Measurements from ENCODE around the gene GRB7. TPM values are rescaled to one million over a fixed set of nuclear protein-coding genes. Genes with fewer than 3 reads are reported as not detected.

GRB7 gene
- total and polyA plus RNA-seq, 10 of the 15 experiments (the other 5 are each of a cell fraction or from before 2014, with no cell fraction given), result 0.05 to 0.34 (median 0.19) TPM; not detected in 4

GRCh38 chr17:39730095-39730921 lies 7.4 kb upstream of the GRB7 start, which contains the start of gene MIEN1 (continued):
- TF ChIP-seq HSF1 (IDR thresholded peaks at IDR 0.05; ENCODE audit: low read depth, low read length) (no peak), BMI1 (IDR thresholded peaks at IDR 0.05; ENCODE audit: borderline replicate concordance) (no peak), SIX5 (IDR thresholded peaks at IDR 0.05; ENCODE audit: low read depth, low read length, severe bottlenecking) (no peak), MEF2B (IDR thresholded peaks at IDR 0.05; ENCODE audit: partially characterized antibody, poor library complexity, severe bottlenecking) (peak; percentile 35), PKNOX1 (IDR thresholded peaks at IDR 0.05) (no peak), BRCA1 (IDR thresholded peaks at IDR 0.05; ENCODE audit: low read depth, low read length) (no peak)

GRCh38 chr17:39732586-39732985 lies 5.2 kb upstream of the GRB7 start:
- ATAC-seq, result no peak
- Histone ChIP-seq H3K4me2 (ENCODE audit: control insufficient read depth, insufficient read depth) (no peak overlapping the region), H3K79me2 (ENCODE audit: control insufficient read depth, insufficient read depth, low read length) (peaks cover 7% of the 10 kb centered on the region), H3K9ac (ENCODE audit: control insufficient read depth, insufficient read depth, low read length) (no peak overlapping the region), H3K27me3 (replicated peaks in 1 of 2; ENCODE audit: control insufficient read depth in 2 of 2, insufficient read depth in 2 of 2, low read length in 1 of 2) (no peaks in the 10 kb centered on the region), H3K27ac (ENCODE audit: control insufficient read depth, insufficient read depth) (no peak overlapping the region), H3K4me3 (no peak overlapping the region), H4K20me1 (ENCODE audit: control insufficient read depth, insufficient read depth) (no peaks in the 10 kb centered on the region), H2AFZ (ENCODE audit: control insufficient read depth, low read depth, low read length) (no peak overlapping the region), H3K36me3 (ENCODE audit: control insufficient read depth in 2 of 2, insufficient read depth in 2 of 2, low read length in 1 of 2) (no peaks in the 10 kb centered on the region), H3K9me3 (replicated peaks; ENCODE audit: control insufficient read depth, insufficient read depth, low read length) (no peaks in the 10 kb centered on the region), H3K4me1 (ENCODE audit: control insufficient read depth, insufficient read depth, low read length) (peaks cover 3% of the 10 kb centered on the region; the same call in 1 of the 2 replicates)
- SMC1A ChIA-PET (ENCODE audit: uncharacterized antibody, unreplicated experiment), result interaction anchor here (0.9 to 1.7 kb wide), 3 partner anchors 21 to 45 kb away, joined by 3 to 6 read pairs (median 4); partner anchors contain the start of gene PGAP3
- RAD21 ChIA-PET (ENCODE audit: unreplicated experiment), result interaction anchor here (1.0 kb wide), 1 partner anchor 131 kb away, joined by 3 read pairs; the partner anchor contains the start of gene IKZF3
- BruUV-seq (replicated peaks), result no TSS peak
- TF ChIP-seq BHLHE40 (IDR thresholded peaks at IDR 0.05; ENCODE audit: borderline replicate concordance in 1 of 2, low read depth in 2 of 2, low read length in 1 of 2) (no peak), ATF2 (IDR thresholded peaks at IDR 0.05; ENCODE audit: low read length) (no peak), CEBPB (IDR thresholded peaks at IDR 0.05; ENCODE audit: borderline replicate concordance in 1 of 2, low read depth in 2 of 2, low read length in 2 of 2) (no peak)
- intact Hi-C loops (cut with micrococcal nuclease; ENCODE audit: unreplicated experiment), result loop anchor here (5.0 kb wide), 1 partner anchor 110 kb away; no protein-coding TSS in a partner anchor
- no peak for DNase-seq (ENCODE audit: low read depth, low spot score)
- FAIRE-seq, result no peak
- in situ Hi-C loops (cut with MboI), result no loop called here
- POLR2A ChIA-PET, result interaction anchor here (0.7 kb wide), 1 partner anchor 23 kb away, joined by 4 read pairs; no protein-coding TSS in a partner anchor
- WGBS (ENCODE audit: insufficient coverage, insufficient replicate concordance, low lambda C conversion rate, missing lambda C conversion rate), result 98% methylated on average over 3 of the region's 3 CpGs
- CTCF ChIA-PET, result interaction anchor here (0.7 to 5.6 kb wide), 10 partner anchors 12 to 128 kb away, joined by 3 to 79 read pairs (median 12); partner anchors contain the start of genes PNMT and STARD3
